Measurements from ENCODE around the gene TMEM135.
"Not testable (repeated sequence)": the region's sequence is repeated elsewhere in the genome, so short reads cannot be mapped to it uniquely, and the experiment has no call there.

Gene TMEM135

DNA sequence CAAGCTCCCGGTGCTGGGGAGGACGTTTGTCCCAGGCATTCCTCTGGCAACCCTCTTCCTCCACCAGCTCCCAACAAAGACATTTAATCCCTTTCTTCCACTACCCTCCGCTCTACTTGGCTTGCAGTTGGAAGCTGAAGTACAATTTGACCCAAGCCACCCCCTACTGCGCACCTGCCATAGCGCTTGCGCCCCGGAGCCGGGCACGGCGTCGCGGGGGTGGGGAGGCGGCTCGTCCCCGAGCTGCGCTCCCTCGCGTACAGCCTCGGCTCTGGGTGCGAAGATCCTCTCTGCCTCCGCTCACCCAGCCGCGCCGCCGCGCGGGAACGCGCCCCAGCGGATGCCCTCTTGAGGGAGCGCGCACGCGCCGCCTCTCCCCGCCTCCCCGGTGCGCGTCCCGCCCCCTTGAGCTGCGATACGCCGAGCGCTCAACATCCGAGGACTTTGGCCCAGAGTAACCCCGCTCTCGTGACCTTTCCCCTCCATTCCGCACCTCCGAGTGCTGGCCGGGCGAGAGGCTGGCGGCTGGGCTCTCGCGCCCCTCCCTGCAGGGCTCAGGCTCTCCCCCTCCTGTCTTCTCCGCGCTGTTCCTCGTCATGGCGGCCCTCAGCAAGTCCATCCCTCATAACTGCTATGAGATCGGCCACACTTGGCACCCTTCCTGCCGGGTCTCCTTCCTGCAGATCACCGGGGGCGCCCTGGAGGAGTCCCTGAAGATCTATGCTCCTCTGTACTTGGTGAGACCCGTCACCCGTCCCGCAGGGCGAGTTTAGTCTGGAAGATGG lies at the start of gene TMEM135:
TSS of gene TMEM135 (plus strand) at position 485 of the 785 bp plus-strand sequence. CDS start at position 597, 112 bp downstream.
- peak; percentile 96 for DNase-seq (ENCODE audit: low spot score)

DNA sequence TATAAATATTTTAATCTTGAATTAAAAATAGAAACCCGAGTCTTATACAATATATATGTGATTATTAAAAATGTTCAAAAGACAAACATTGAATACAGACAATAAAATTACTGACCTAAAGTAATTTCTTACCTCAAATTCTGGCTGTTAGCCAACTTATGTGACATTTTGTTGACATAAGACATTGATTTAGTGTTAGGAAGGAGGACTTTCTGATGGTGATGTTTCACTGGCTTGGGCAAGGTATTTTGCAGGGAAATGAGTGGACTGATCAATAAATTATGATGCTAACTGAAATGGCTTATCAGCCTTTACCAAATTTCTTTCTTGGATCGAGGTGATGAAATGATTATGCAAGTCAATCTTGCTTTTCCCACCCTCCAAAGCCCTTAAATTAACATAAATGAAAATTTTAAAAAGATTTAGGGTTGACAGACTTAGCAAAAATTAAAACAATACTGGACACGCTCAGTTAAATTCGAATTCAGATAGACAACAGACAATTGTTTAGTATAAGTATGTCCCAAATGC lies 49.3 kb upstream of the TMEM135 start:
- DNase-seq (ENCODE audit: low spot score): no peak

DNA sequence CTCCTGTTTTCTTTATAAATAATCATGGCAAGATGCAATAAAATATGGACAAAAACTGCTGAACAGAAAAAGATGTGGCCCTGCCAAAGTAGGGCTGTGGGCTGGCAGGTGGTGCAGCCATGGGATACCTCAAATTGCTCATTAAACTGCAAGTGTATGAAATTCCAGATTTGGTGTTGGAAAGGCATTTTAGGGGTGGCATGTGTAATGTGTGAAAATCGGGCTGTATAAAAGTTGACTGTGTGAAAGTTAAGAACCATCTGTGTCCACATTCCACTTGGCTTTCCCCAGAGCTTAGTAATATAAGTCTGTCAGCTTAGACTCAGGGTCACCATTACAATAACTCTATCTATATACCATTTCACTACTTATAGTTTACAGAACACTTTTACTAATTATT lies 47.7 kb upstream of the TMEM135 start:
- no peak for DNase-seq (ENCODE audit: low spot score)

- no peak for DNase-seq (ENCODE audit: low spot score)
Observed at GRCh38 chr11:86990515-86990914, 47.2 kb upstream of the TMEM135 start.

- DNase-seq (ENCODE audit: low spot score): no peak
Observed at GRCh38 chr11:86991341-86991740, 46.4 kb upstream of the TMEM135 start.

DNA sequence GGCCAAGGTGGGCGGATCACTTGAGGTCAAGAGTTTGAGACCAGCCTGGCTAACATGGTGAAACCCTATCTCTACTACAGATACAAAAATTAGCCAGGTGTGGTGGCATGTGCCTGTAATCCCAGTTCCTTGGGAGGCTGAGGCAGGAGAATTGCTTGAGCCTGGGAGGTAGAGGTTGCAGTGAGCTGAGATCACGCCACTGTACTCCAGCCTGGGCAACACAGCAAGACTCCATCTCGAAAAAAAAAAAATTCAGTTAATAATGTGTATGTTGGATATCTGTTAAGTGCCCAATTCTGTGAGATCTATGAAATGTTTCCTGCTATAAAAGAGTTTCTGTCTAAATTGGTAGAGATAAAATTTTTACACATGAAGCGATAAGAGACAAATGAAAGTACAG lies 45.4 kb upstream of the TMEM135 start:
- not testable (repeated sequence) for DNase-seq (ENCODE audit: low spot score)

- DNase-seq (ENCODE audit: low spot score): no peak
Observed at GRCh38 chr11:86993031-86993430, 44.7 kb upstream of the TMEM135 start.

GRCh38 chr11:86996953-86997570 lies 40.7 kb upstream of the TMEM135 start:
- DNase-seq (ENCODE audit: low spot score): no peak

GRCh38 chr11:86999388-86999787 lies 38.3 kb upstream of the TMEM135 start:
- no peak for DNase-seq (ENCODE audit: low spot score)

GRCh38 chr11:86999859-87000753 lies 37.6 kb upstream of the TMEM135 start:
- peak; percentile 18 for DNase-seq (ENCODE audit: low spot score)

DNA sequence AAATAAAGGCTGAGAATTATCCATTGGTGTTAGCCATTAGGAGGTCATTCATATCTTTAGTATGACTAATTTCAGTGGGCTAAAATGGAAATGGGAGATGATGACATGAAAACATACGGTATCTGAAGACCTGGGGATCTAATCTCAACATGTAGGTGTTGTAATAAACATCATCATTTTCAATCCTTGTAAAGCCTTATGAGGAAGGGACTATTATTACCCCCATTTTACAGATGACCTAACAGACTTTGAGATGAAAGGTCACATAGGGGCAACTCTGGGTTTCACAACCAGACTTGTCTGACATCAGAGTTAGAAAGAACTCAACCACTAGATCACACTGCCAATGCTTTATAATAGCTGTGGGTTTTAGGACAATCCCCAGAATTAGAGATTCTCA lies 34.8 kb upstream of the TMEM135 start:
- DNase-seq (ENCODE audit: low spot score): no peak

DNA sequence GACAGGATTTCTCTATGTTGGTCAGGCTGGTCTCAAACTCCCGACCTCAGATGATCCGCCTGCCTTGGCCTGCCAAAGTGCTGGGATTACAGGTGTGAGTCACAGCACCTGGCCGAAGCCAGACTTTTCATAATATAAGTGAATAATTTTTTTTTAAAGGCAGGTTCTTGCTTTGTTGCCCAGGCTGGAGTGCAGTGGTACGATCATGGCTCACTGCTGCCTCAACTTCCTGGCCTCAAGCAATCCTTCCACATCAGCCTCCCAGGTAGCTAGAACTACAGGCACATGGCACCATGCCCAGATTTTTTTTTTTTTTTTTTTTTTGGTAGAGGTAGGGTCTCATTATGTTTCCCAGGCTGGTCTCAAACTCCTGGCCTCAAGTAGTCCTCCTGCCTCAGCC lies 33.5 kb upstream of the TMEM135 start:
- DNase-seq (ENCODE audit: low spot score): not testable (repeated sequence)

- no peak for DNase-seq (ENCODE audit: low spot score)
Observed at GRCh38 chr11:87005569-87005921, 32.2 kb upstream of the TMEM135 start.

- DNase-seq (ENCODE audit: low spot score): no peak
Observed at GRCh38 chr11:87006035-87006434, 31.7 kb upstream of the TMEM135 start.

GRCh38 chr11:87007963-87008362 lies 29.8 kb upstream of the TMEM135 start:
- no peak for DNase-seq (ENCODE audit: low spot score)

DNA sequence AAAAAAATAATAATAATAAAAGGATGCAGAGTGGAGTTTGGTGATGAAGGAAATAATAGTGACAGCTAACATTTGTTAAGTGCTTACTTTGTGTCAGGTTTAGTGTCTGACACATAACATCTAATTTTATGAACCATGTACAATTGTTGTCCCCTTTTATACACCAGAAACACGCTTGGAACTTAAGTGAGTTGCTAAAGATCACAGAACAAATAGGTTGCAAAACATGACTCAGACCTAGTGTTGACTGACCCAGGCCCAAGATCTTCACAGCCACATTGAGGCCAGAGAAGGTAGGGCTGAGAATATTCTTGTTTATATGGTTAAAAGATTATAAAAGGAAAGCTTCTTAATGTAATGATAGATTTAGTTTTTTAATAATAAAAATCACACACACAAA lies 25.6 kb upstream of the TMEM135 start:
- no peak for DNase-seq (ENCODE audit: low spot score)

DNA sequence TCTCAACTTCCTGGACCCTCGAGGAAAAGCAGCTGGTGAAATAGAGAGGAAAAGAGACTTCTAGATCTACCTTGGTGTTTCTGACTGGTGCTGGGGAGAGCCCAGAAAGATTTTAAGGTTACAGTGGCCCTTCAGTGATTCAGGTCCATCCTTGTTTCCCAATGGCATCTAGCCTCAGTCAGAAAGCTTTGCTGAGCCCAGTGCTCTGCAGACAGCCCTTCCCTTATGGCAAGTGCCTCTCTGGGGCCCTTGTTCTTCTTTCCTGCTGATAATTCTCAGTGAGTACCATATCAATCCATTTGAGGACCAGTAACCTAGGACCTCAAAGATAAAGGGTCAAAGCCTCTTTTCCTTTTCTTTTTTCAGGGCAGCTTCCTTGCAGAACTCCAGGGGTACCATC lies 25.1 kb upstream of the TMEM135 start:
- DNase-seq (ENCODE audit: low spot score): no peak

- DNase-seq (ENCODE audit: low spot score): no peak
Observed at GRCh38 chr11:87013912-87014825, 23.6 kb upstream of the TMEM135 start.

DNA sequence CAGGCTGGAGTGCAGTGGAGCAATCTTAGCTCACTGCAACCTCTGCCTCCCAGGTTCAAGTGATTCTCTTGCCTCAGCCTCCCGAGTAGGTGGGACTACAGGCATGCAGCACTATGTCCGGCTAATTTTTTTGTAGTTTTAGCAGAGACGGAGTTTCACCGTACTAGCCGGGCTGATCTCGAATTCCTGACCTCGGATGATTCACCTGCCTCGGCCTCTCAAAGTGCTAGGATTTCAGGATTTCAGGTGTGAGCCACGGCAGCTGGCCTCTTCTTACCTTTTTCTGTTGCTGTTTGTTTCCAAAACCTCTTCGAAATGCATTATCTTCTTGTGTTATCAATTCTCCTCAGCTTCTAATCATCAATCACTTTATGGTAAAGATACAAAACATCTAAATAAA lies 22.1 kb upstream of the TMEM135 start:
- no peak for DNase-seq (ENCODE audit: low spot score)

DNA sequence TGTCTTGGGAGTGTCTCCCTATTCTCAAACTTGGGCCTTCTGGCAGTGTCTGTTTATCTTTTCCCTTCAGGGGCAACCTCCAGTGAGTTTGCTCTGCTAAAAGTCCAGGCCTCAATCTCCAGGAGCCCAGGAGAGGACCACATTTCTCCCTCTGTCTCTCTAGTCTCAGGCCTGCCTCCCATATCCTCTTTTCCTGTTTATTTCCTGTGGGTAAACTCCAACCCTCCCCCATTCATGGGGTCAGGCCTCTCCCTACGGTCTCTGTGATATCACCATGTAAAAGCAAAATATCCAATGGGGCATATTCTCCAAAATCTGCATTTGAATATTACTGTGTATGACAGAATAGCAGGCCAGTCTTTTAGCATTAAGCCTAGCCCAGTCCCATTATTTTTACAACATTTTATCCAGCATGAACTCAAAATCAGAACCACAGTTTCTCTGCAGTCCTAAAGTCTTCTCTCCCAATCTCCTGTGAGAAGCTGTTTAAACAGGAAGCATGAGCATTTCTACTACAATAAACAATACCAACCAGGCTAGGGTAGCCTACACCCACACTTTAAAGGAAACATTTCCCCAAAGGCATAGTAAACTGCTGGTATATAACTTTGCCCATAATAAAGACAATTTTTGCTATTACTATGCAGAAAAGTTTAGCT lies 18.0 kb upstream of the TMEM135 start:
- DNase-seq (ENCODE audit: low spot score): no peak

DNA sequence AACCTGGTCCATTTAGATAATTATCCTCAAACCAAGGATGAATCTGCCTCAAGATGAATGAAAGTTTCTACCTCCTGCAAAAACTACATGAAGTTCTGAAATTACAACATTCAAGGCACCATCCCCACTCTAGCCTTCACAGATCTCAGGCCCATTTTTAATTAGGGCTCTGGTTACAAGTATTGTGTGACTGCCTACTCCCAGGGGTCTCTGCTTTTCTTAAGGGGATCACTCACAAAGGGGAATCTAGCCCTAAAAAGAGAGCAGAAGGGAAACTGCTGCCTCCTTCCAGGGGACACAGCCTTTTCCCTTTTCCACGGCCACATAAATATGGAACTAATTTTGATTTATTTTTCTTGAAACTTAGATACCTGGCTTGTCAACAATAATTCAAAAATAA lies 17.4 kb upstream of the TMEM135 start:
- DNase-seq (ENCODE audit: low spot score): no peak

Measured in LoVo (cell line).